Gastrocnemius medialis (tissue), 4 donors: ENCODE data around the gene PHC1. TPM values are rescaled to one million over a fixed set of nuclear protein-coding genes. Genes with fewer than 3 reads are reported as not detected.

Experiments
- ATAC-seq, 2 donors: fragments of 150-250 bp; one replicate each; pipeline ENCODE4 v1.9.1; 2016
- DNase-seq, 2 donors: peaks; one replicate each; pipeline ENCODE4 v3.0.0-alpha.2; 2019
- H3K27ac ChIP-seq, 4 donors: fragments of 200-600 bp; sonication (generic); 1 replicate in 1 of 4; 2 replicates in 3 of 4; pipeline ENCODE4 v1.5.1; 2016 to 2018; ENCODE audit warnings: mild to moderate bottlenecking in 2 of 4, moderate library complexity in 1 of 4
- H3K27me3 ChIP-seq, 3 donors: fragments of 200-600 bp; sonication (generic) in 2 of 3; 1 replicate in 1 of 3; 2 replicates in 2 of 3; pipeline versions ENCODE4 v1.5.1 to v1.6.0; 2016 to 2019; ENCODE audit warnings: mild to moderate bottlenecking in 1 of 3, moderate library complexity in 1 of 3
- H3K36me3 ChIP-seq, 2 donors: fragments of 200-600 bp; sonication (generic) in 1 of 2; one replicate each; pipeline ENCODE4 v1.5.1; 2017 to 2018
- H3K4me1 ChIP-seq, 2 donors: fragments of 200-600 bp; sonication (generic) in 1 of 2; one replicate each; pipeline ENCODE4 v1.5.1; 2016 to 2017; ENCODE audit warnings: mild to moderate bottlenecking in 2 of 2
- H3K4me3 ChIP-seq, 4 donors: fragments of 200-600 bp; sonication (generic) in 3 of 4; 1 replicate in 1 of 4; 2 replicates in 3 of 4; pipeline ENCODE4 v1.5.1; 2016 to 2019; ENCODE audit warnings: mild to moderate bottlenecking in 2 of 4
- H3K9me3 ChIP-seq, 3 donors: fragments of 200-600 bp; sonication (generic) in 2 of 3; 1 replicate in 1 of 3; 2 replicates in 2 of 3; pipeline ENCODE4 v1.5.1; 2016 to 2019
- POLR2A ChIP-seq, 2 donors: fragments of 450-650 bp; IDR thresholded peaks; one replicate each; pipeline ENCODE4 v1.6.1; 2017; ENCODE audit warnings: antibody characterized with exemption in 2 of 2, mild to moderate bottlenecking in 2 of 2, moderate library complexity in 2 of 2
- in situ Hi-C, 4 donors: fragments of 200-750 bp; cut with MboI; loops; one replicate each; pipeline versions ENCODE4 v1.15.0 to v1.8.0; 2017; ENCODE audit warnings: low sequenced_read_pairs in 4 of 4
- intact Hi-C: fragments of 100-400 bp; cut with DNase I; formaldehyde crosslinking; loops from one replicate; pipeline ENCODE4 v1.15.1; 2023; ENCODE audit warnings: low total_unique reads
- total RNA-seq, 4 donors: library from RNA; depleted of rRNA; stranded (reverse); fragments of >200 nt; gene quantifications; one replicate each; pipeline versions ENCODE4 v1.1.0 to v1.2.3, GENCODE V29; 2016
- TF ChIP-seq, protein P1 (sequence below), 5 experiments: fragments of 450-650 bp in 3 of 5; fragments of 200-600 bp in 2 of 5; sonication (generic) in 2 of 5; IDR thresholded peaks in 4 of 5; conservative IDR thresholded peaks in 1 of 5; 1 replicate in 4 of 5; 2 replicates in 1 of 5; pipeline ENCODE4 v1.5.1; 2016 to 2019; ENCODE audit warnings: antibody characterized with exemption in 5 of 5, mild to moderate bottlenecking in 3 of 5, moderate library complexity in 3 of 5

PHC1 gene
- total RNA-seq, 4 donors from 2014 or later = 21.9 to 33.5 (median 30.1) TPM

DNA sequence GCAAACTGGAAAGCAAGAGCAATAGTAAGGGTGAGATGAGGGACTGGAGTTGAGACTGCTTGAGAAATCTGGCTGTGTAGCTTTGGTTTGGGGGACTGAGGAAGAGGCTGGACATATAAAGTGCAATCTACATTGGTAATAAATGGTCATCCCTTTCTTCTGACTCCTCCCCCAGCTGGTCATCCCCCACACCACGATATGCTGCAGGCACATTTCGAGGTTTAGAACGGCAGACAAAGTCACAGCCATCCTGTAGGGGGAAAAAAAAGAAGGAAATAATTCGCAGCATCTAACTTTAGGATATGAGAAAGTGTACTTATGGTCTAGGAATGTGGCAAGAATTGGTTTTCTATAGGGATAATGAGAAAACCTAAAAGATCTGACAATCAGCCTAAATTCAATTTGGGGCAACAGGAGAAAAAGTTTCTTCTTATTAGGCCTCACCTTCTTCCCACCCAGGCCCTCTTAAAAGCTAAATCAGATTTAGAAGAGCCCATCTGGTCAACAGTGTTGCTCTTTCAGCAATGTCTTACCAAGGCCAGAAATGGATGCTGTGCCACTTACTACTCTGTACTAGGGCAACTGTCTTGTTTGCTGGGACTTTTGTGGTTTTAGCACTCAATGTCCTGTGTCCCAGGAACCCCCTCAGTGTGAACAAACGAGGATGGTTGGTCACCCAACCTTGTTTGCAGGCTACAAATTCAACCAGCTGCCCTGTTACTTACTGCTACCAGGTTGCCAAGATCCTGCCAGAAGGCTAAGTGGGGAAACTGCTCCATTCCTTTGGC, 27.6 kb downstream of the PHC1 start:
- peaks cover 0 to 59% of the 10 kb centered on the region in 2 donors for H3K36me3 ChIP-seq
- in situ Hi-C loops (loop anchor here in 1 of 4 donors (25.0 kb wide), 1 partner anchor 880 kb away; the partner anchor contains the start of gene C3AR1), intact Hi-C loops (no loop called here)

DNA sequence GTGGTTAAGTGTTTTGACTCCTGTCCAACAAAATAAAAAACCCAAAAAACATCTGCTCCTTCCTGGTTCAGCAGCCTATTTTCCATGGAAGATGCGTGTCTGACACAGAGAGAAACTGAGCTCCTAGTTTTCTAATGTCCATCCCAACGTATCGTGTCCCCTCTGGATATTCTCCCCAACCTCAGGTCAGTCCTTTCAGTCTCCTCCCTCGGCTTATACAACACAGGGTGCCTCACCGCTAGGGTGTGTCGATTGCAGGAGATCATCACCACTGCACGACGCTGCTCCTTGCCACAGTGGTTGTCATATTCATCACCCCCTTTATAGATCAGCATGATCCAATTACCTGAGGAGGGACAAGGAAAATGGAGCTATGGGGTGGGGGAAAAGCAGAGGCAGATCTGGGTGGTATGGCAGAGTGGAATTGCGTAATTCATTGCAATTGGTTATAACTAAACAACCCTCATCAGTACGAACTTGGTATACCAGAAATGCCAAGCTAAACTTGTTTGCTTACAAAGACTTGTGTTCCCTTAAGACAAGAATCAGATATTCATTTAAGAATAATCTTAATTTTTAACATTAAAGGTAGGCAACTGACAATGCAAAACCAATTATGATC, 29.4 kb downstream of the PHC1 start:
- intact Hi-C loops (no loop called here), in situ Hi-C loops (loop anchor here in 1 of 4 donors (25.0 kb wide), 1 partner anchor 881 kb away; the partner anchor contains the start of gene C3AR1)
- TF ChIP-seq, protein P1, sequence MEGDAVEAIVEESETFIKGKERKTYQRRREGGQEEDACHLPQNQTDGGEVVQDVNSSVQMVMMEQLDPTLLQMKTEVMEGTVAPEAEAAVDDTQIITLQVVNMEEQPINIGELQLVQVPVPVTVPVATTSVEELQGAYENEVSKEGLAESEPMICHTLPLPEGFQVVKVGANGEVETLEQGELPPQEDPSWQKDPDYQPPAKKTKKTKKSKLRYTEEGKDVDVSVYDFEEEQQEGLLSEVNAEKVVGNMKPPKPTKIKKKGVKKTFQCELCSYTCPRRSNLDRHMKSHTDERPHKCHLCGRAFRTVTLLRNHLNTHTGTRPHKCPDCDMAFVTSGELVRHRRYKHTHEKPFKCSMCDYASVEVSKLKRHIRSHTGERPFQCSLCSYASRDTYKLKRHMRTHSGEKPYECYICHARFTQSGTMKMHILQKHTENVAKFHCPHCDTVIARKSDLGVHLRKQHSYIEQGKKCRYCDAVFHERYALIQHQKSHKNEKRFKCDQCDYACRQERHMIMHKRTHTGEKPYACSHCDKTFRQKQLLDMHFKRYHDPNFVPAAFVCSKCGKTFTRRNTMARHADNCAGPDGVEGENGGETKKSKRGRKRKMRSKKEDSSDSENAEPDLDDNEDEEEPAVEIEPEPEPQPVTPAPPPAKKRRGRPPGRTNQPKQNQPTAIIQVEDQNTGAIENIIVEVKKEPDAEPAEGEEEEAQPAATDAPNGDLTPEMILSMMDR (IDR thresholded peaks at IDR 0.05 in 4 of 5, conservative IDR thresholded peaks at IDR 0.05 in 1 of 5) = no peak
- TF ChIP-seq POLR2A (IDR thresholded peaks at IDR 0.05) = no peak
- no peak for ATAC-seq
- no peak for DNase-seq
- no peak overlapping the region for H3K4me3 ChIP-seq
- peaks cover 14% of the 10 kb centered on the region in 2 donors for H3K4me1 ChIP-seq
- H3K27me3 ChIP-seq = no peaks in the 10 kb centered on the region
- H3K36me3 ChIP-seq = peaks cover 0 to 51% of the 10 kb centered on the region in 2 donors
- no peaks in the 10 kb centered on the region for H3K9me3 ChIP-seq
- H3K27ac ChIP-seq = no peak overlapping the region

More for the DNA sequence above, 27.6 kb downstream of the PHC1 start:
- H3K4me1 ChIP-seq = no peaks in the 10 kb centered on the region
- DNase-seq = no peak
- TF ChIP-seq, protein P1 (IDR thresholded peaks at IDR 0.05 in 4 of 5, conservative IDR thresholded peaks at IDR 0.05 in 1 of 5) = no peak
- TF ChIP-seq POLR2A (IDR thresholded peaks at IDR 0.05) = no peak
- no peak overlapping the region for H3K4me3 ChIP-seq
- H3K27ac ChIP-seq = no peak overlapping the region
- no peaks in the 10 kb centered on the region for H3K27me3 ChIP-seq
- no peak for ATAC-seq
- no peaks in the 10 kb centered on the region for H3K9me3 ChIP-seq

DNA sequence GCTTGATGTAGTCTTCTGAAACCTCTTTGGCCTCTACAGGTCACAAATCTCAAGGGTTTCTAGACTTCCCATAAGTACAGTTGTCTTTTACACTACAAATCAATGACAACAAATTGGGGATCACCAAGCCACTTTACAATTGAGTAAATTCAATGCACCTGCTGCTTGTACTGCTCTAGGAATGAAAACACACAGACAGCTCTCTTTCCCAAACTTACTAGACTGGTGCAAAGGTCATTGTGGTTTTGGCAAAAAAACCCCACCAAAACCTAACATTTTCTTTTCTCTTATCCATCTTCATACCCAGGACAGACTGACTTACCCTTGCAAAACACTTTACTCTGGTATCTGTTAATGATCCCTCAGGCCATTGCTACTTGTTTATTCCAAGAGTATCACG, 32.4 kb downstream of the PHC1 start:
- Histone ChIP-seq H3K4me1 (peaks cover 23 to 30% of the 10 kb centered on the region in 2 donors), H3K27ac (no peak overlapping the region), H3K9me3 (no peaks in the 10 kb centered on the region), H3K36me3 (peaks cover 0 to 44% of the 10 kb centered on the region in 2 donors), H3K27me3 (no peaks in the 10 kb centered on the region), H3K4me3 (no peak overlapping the region)
- ATAC-seq = no peak
- DNase-seq = no peak
- intact Hi-C loops (no loop called here), in situ Hi-C loops (loop anchor here in 1 of 4 donors (25.0 kb wide), 1 partner anchor 884 kb away; the partner anchor contains the start of gene C3AR1)
- no peak for TF ChIP-seq POLR2A (IDR thresholded peaks at IDR 0.05)
- TF ChIP-seq, protein P1 (IDR thresholded peaks at IDR 0.05 in 4 of 5, conservative IDR thresholded peaks at IDR 0.05 in 1 of 5) = no peak

DNA sequence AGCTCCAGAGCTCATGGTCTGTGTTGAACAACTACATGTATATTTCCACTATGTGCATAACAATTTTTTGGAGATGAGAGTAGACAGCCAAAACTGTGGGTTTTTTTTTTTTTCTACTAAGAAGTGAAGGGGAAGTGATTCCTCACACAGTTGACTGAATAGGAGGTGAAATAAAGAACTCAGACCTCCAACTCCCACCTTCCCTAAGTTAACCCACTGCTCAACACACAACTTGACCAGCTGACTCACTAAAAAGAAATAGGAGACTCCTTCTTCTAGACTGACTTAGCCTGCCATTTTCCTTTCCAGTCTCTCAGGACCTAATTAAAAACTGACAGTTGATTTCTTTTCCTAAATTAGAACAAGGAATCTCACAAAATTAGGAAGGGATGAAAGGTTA, 33.4 kb downstream of the PHC1 start:
- Histone ChIP-seq H3K36me3 (peaks cover 0 to 34% of the 10 kb centered on the region in 2 donors), H3K9me3 (no peaks in the 10 kb centered on the region), H3K4me1 (peaks cover 23 to 31% of the 10 kb centered on the region in 2 donors), H3K4me3 (no peak overlapping the region), H3K27me3 (no peaks in the 10 kb centered on the region), H3K27ac (no peak overlapping the region)
- no peak for ATAC-seq
- no peak for TF ChIP-seq POLR2A (IDR thresholded peaks at IDR 0.05)
- TF ChIP-seq, protein P1 (IDR thresholded peaks at IDR 0.05 in 4 of 5, conservative IDR thresholded peaks at IDR 0.05 in 1 of 5) = no peak
- intact Hi-C loops = loop anchor here (2.0 kb wide), 1 partner anchor 249 kb away; no protein-coding TSS in a partner anchor
- in situ Hi-C loops = loop anchor here in 1 of 4 donors (25.0 kb wide), 1 partner anchor 885 kb away; the partner anchor contains the start of gene C3AR1
- no peak for DNase-seq
